Lower leg skin (tissue), 3 donors: Measurements from ENCODE around the gene SPEG.

ENCODE experiments used
- CTCF ChIP-seq, 3 donors: fragments of 450-650 bp; IDR thresholded peaks; one replicate each; pipeline ENCODE4 v1.5.1; 2016; ENCODE audit warnings: antibody characterized with exemption in 3 of 3, mild to moderate bottlenecking in 3 of 3, moderate library complexity in 2 of 3
- POLR2A ChIP-seq, 2 donors: fragments of 450-650 bp; IDR thresholded peaks; one replicate each; pipeline ENCODE4 v1.6.1; 2016 to 2017; ENCODE audit warnings: antibody characterized with exemption in 2 of 2, mild to moderate bottlenecking in 1 of 2, moderate library complexity in 1 of 2

GRCh38 chr2:219517954-219518778 lies 83.5 kb downstream of the SPEG start:
- TF ChIP-seq CTCF (IDR thresholded peaks at IDR 0.05) (no peak), POLR2A (IDR thresholded peaks at IDR 0.05) (no peak)
